WERI-Rb-1 (cell line): Measurements from ENCODE around the gene GMDS.

Experiments
- DNase-seq: peaks from one replicate; pipeline ENCODE4 v3.0.0-alpha.2; 2020
- H3K27ac ChIP-seq: fragments of 250-450 bp; sonication (Bioruptor Pico); 2 replicates; pipeline ENCODE4 v1.5.1; 2020; ENCODE audit warnings: mild to moderate bottlenecking, moderate library complexity
- H3K27me3 ChIP-seq: fragments of 250-450 bp; sonication (Bioruptor Pico); 2 replicates; pipeline ENCODE4 v1.5.1; 2021; ENCODE audit warnings: mild to moderate bottlenecking, low read depth, moderate library complexity; ENCODE audit not compliant: insufficient read depth, severe bottlenecking
- H3K36me3 ChIP-seq: fragments of 250-450 bp; sonication (Bioruptor Pico); 2 replicates; pipeline ENCODE4 v1.5.1; 2020; ENCODE audit warnings: mild to moderate bottlenecking, moderate library complexity
- H3K4me3 ChIP-seq: 2 replicates; pipeline ENCODE4 v1.5.1; 2011; ENCODE audit warnings: low read depth, mild to moderate bottlenecking, control low read depth, low read length
- H3K9me3 ChIP-seq: fragments of 250-450 bp; sonication (Bioruptor Pico); 2 replicates; pipeline ENCODE4 v1.5.1; 2021; ENCODE audit warnings: mild to moderate bottlenecking, moderate library complexity; ENCODE audit not compliant: severe bottlenecking
- CTCF ChIP-seq: IDR thresholded peaks from 2 replicates; pipeline ENCODE4 v1.5.1; 2011; ENCODE audit warnings: low read depth, mild to moderate bottlenecking, control low read depth, inconsistent platforms, low read length

The GMDS gene

GRCh38 chr6:1615151-1615852 lies 630.1 kb downstream of the GMDS start:
- Histone ChIP-seq H3K36me3 (no peaks in the 10 kb centered on the region), H3K9me3 (no peaks in the 10 kb centered on the region), H3K27me3 (peaks cover 24% of the 10 kb centered on the region), H3K4me3 (no peak overlapping the region), H3K27ac (no peak overlapping the region)
- no peak for TF ChIP-seq CTCF
- no peak for DNase-seq

- no peak for TF ChIP-seq CTCF
- Histone ChIP-seq H3K36me3 (no peaks in the 10 kb centered on the region), H3K4me3 (no peak overlapping the region), H3K27me3 (peaks cover 28% of the 10 kb centered on the region), H3K9me3 (no peaks in the 10 kb centered on the region), H3K27ac (no peak overlapping the region)
- DNase-seq: no peak
Measured at GRCh38 chr6:1614448-1615150, 630.8 kb downstream of the GMDS start.

GRCh38 chr6:1613688-1614447 lies 631.5 kb downstream of the GMDS start:
- Histone ChIP-seq H3K36me3 (no peaks in the 10 kb centered on the region), H3K9me3 (no peaks in the 10 kb centered on the region), H3K4me3 (no peak overlapping the region), H3K27me3 (peaks cover 33% of the 10 kb centered on the region), H3K27ac (no peak overlapping the region)
- no peak for DNase-seq
- no peak for TF ChIP-seq CTCF

- peaks cover 39% of the 10 kb centered on the region for H3K27me3 ChIP-seq
- no peak overlapping the region for H3K4me3 ChIP-seq
- no peaks in the 10 kb centered on the region for H3K9me3 ChIP-seq
- H3K27ac ChIP-seq: no peak overlapping the region
- TF ChIP-seq CTCF: no peak
- DNase-seq: no peak
- H3K36me3 ChIP-seq: no peaks in the 10 kb centered on the region
Measured at GRCh38 chr6:1613346-1613687, 632.1 kb downstream of the GMDS start.

- H3K27ac ChIP-seq: no peak overlapping the region
- no peak for DNase-seq
- H3K9me3 ChIP-seq: no peaks in the 10 kb centered on the region
- no peak for TF ChIP-seq CTCF
- no peaks in the 10 kb centered on the region for H3K36me3 ChIP-seq
- H3K27me3 ChIP-seq: peaks cover 42% of the 10 kb centered on the region
- H3K4me3 ChIP-seq: no peak overlapping the region
Measured at GRCh38 chr6:1612974-1613306, 632.5 kb downstream of the GMDS start.
